Fibroblast of upper back skin (primary cell): ENCODE measurements around the gene RDH13.
"Not testable (repeated sequence)": the region's sequence is repeated elsewhere in the genome, so short reads cannot be mapped to it uniquely, and the experiment has no call there.

Experiments
- DNase-seq: peaks from one replicate; pipeline ENCODE4 v3.0.0-alpha.2; 2013

RDH13 gene

GRCh38 chr19:55075371-55075998, 12.5 kb upstream of the RDH13 start, which contains the start of gene EPS8L1:
Gene EPS8L1 (plus strand): TSS chr19:55075869. CDS start chr19:55076445, 576 bp downstream.
- no peak for DNase-seq

DNA sequence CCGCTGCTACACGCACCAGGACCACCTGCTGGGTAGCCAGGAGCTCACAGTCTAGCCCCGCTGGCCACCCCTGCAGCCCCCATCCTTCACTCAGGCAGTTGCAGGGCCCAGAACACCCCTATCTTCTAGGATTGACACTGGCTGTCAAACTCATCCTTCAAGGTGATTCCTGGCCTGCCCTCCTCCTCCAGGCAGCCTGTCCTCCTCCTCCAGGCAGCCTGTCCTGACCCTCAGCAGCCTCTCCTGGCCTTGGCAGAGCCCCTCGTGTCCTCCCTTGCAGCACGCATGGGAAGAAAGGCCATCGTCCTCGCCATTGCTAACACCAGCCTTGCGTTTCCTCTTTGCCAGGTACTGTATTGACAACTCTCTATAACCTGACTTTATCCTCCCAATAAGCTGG, 9.0 kb upstream of the RDH13 start:
- DNase-seq: no peak

DNA sequence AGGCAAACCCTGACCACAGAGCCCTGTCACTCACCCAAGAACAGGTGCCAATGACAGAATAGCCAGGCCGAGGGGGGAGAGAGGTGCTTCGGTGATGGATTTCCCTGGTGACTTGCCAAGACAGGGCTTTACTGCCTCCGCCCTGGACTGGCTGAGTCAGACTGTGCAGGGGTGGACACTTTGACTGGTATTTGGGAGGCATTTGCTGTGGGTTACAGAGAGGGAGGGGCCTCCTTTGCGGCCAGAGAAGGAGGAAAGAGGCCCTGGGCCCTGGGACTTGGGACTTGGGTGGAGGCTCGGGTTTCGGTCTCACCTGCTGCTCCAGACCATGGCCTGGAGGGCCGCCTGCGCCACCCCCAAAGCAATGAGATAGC, 8.2 kb upstream of the RDH13 start:
- peak; percentile 38 for DNase-seq

DNA sequence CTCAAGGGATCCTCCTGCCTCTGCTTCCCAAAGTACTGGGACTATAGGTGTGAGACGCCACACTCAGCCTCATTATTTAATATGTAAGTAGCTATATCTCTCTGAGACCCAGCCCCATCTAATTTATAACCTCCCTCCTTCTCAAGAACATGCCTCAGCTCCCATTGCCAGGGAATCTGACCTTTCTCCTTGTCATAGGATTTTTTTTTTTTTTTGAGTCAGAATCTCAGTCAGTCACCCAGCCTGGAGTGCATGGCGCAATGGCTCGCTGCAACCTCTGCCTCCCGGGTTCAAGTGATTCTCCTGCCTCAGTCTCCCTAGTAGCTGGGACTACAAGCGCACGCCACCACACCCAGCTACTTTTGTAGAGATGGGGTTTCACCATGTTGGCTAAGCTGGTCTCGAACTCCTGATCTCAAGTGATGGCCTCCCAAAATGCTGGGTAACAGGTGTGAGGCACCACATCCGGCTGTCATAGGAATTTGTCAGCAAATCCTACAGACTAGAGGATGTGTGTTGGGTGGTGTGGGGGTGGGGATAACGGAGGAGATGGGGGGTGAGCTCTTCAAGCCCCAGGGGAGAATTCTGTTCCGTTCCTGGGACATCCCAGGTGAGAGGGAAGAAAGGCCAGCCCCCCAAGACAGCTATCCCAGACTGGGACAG, 7.6 kb upstream of the RDH13 start:
- no peak for DNase-seq

GRCh38 chr19:55069865-55070197, 6.9 kb upstream of the RDH13 start:
- DNase-seq: no peak

DNA sequence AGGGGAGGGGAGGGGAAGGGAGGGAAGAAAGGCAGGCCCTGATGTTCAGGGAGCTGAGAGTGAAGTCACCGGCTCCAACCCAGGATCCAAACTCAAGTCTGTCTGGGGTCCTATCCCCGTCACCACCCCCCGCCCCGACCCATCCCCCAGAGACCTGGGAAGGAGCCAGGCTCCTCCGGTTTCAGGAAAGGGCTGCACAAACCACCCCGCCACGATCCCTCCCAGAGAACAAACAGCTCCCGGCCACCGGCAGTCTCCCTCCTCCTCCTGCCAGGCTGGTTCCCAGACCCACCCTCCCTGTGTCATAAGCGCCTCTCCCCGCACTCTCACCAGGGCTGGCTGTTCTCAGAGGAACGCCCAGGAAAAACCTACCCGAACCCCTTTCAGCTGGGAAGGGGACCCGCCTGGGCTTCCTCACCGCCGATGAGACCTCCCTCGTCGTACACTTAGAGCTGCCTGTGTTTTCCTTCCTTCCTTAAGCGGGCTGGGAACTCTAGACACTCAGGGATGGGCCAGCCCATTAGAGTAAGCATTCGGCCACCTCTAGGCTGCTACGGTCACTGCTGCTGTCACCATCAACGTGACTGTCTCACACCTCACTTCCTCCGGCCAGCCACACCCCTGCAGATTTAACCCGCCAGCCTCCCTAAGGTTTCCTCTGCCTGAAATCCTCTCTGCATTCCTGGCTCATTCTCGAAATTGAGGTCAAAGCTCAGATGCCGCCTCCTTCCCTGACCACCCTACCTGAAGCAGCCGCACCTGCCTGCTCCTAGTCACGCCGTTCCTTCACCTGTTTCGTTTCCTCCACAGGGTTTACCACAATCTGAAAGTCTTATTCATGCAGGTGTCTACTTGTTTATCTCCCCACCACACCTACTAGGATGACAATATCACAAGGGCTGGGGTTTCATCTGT, 6.3 kb upstream of the RDH13 start:
- DNase-seq: no peak

DNA sequence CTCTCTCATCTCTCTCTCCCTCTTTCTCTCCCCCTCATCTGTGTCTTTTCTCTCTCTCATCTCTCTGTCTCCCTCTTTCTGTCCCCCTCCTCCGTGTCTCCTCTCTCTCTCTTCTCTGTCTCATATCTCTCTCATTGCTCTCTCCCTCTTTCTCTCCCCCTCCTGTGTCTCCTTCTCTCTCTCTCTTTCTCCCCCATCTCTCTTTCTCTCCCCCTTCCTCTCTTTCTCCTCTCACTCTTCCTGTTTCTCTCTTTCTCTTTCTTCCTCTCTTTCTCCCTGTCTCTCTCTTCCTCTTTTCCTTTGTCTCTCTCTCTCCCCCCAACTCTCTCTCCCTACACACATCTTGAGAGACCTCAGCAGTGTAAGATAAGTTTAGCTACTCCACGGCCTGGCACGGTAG, 4.9 kb upstream of the RDH13 start:
- DNase-seq: no peak

DNA sequence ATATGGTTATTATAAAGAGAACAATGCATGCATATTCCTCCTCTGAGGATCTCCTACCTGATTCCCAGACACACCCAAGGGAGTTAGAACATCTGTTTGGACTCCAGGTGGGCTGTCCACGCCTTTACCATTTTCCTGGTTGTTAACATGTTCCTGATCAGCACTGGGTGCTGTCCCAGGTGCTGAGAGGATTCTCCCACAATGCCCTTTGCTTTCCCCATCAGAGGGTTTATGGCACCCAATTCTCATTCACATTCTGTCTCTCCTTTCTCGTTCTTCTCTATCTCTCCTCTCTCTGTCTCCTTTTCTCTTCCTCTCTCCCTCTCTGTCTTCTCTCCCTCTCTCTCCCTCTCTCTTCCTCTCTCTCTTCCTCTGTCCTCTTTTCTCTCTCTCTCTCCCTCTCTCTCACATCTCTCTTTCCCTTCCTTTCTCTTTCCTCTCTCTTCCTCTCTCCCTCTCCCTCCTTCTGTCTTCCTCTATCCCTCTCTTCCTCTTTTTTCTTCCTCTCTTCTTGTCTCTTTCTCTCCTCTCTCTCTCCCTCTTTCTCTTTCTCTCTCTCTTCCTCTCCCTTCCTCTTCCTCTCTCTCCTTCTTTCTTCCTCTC, 3.3 kb upstream of the RDH13 start:
- no peak for DNase-seq

GRCh38 chr19:55065516-55065915, 2.6 kb upstream of the RDH13 start:
- not testable (repeated sequence) for DNase-seq

GRCh38 chr19:55063492-55063843, 520 bp upstream of the RDH13 start:
- no peak for DNase-seq

DNA sequence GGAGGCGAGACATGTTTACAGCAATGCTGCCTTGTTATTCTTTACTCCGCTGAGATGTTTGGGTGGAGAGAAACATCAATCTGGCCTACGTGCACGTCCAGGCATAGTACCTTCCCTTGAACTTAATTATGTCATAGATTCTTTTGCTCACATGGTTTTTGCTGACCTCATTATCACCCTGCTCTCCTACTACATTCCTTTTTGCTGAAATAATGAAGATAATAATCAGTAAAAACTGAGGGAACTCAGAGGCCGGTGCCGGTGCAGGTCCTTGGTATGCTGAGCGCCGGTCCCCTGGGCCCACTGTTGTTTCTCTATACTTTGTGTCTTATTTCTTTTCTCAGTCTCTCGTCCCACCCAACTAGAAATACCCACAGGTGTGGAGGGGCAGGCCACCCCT, 2.7 kb downstream of the RDH13 start:
- DNase-seq: not testable (repeated sequence)

DNA sequence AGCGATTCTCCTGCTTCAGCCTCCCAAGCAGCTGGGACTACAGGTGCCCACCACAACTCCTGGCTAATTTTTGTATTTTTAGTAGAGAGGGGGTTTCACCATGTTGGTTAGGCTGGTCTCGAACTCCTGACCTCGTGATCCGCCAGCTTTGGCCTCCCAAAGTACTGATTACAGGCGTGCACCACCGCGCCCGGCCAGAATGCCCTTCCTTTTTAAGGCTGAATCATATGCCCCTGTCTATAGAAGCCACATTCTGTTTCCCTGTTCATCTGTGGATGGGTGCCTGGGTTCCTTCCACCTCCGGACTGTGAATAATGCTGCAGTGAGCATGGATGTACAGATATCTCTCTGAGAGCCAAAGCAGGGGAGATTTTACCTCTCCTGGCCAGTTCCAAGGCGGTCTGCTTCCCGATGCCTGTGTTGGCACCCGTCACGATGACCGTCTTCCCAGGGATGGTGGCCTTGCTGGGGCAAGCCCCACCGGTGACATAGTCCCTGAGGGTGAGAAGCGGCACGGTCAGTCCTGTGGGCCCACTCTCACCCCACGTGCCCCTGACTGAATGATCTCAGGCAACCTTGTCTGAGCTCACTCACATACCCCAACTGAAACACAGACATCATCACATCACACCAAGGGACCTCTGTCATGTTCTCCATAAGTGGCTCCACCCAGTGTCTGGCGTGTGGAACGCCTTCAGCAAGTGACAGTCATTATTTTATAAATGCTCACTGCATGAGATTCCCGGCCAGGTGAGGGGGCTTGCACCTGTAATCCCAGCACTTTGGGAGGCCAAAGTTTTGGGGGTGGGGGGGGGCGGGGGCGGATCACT, 4.0 kb downstream of the RDH13 start:
- DNase-seq: no peak

- no peak for DNase-seq
Observed at GRCh38 chr19:55056827-55057226, 6.1 kb downstream of the RDH13 start.

GRCh38 chr19:55053735-55054134, 9.2 kb downstream of the RDH13 start:
- no peak for DNase-seq

GRCh38 chr19:55050749-55051532, 12.0 kb downstream of the RDH13 start:
- no peak for DNase-seq

- no peak for DNase-seq
Observed at GRCh38 chr19:55048446-55048845, 14.5 kb downstream of the RDH13 start.

GRCh38 chr19:55047951-55048350, 15.0 kb downstream of the RDH13 start:
- DNase-seq: no peak

- DNase-seq: no peak
Observed at GRCh38 chr19:55046975-55047622, 15.8 kb downstream of the RDH13 start.

DNA sequence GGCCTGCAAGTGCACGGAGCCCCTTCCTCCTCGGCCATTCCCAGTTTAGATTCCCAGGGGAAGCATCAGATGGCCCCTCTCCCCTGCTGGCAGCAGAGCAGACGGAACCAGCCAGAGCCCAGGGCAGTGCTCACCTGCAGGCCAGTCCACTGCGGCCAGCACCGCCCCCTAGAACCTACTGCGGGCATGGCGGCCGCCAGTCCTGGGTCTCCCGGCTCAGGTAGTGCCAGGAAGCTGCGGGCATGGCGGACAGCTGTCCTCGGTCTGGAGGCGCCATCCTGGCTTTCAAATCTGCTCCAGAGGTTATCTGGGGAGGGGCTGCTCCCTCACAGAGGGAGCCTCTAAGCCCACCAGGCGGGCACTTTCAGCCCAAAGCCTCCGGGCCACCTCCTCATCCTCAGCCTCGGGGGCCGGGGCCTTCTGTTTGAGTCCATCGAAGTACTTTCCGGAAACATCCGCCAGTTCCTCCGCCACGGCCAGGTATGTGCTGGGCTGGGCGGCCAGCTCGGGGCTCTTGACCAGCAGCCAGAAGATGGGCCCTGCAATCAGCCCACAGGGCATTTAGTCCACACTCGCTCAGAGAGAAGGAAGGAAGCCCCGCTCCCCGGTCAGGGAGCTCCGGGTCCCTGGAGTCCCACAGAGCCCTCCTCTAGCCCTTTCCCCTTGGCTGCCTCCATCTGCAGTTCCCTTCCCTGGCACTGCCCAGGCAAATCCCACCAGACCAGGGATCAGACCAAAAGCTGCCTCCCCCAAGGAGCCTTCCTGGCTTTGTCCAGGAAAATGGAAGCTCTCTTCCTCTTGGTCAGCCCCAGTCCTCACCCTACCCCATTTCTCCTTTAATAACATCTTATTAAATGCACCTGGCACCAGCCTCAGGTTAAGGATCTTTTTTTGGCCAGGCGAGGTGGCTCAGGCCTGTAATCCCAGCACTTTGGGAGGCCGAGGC, 17.9 kb downstream of the RDH13 start:
- no peak for DNase-seq

DNA sequence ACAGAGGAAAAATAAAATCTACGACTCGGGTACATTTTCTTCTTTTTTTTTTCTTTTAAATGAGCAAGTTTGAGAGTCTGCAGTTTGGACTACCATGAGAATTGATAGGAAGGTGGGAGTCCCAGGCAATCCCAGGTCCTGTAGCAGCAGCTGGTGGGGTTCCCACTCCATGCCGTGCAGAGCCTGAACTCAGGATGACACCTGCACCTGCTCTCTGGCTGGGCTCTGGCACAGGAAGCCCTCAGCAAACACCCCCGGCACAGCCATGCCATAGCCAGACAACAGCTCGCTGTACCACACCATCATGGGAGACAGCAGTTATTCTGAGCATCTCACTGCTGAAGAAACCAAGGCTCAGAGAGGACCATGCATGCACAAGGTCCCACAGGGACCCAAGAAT, 18.7 kb downstream of the RDH13 start:
- DNase-seq: no peak
